HepG2 (cell line): ENCODE measurements around the gene BAIAP2L1. TPM values are rescaled to one million over a fixed set of nuclear protein-coding genes. Genes with fewer than 3 reads are reported as not detected.

Source experiments
- FIP1L1 ChIP-seq: fragments of 200-400 bp; formaldehyde crosslinking; IDR thresholded peaks from 2 replicates; pipeline ENCODE4 v1.6.1; 2018; ENCODE audit warnings: low read depth, mild to moderate bottlenecking, low read length, moderate library complexity, borderline replicate concordance; ENCODE audit not compliant: insufficient read depth
- GPN1 ChIP-seq: sonication (generic); formaldehyde crosslinking; IDR thresholded peaks from 2 replicates; pipeline ENCODE4 v1.5.1; 2020; ENCODE audit warnings: missing genetic modification reagents, borderline replicate concordance
- PHF21A ChIP-seq: sonication (generic); formaldehyde crosslinking; IDR thresholded peaks from 2 replicates; pipeline ENCODE4 v1.5.0; 2020; ENCODE audit warnings: mild to moderate bottlenecking, missing genetic modification reagents
- ZFP36 ChIP-seq: fragments of 150-350 bp; IDR thresholded peaks from 2 replicates; pipeline ENCODE4 v1.6.1; 2018; ENCODE audit warnings: borderline replicate concordance, low read length, low read depth; ENCODE audit not compliant: partially characterized antibody
- ZNF484 ChIP-seq: sonication (generic); formaldehyde crosslinking; IDR thresholded peaks from 2 replicates; pipeline ENCODE4 v1.5.1; 2020; ENCODE audit warnings: mild to moderate bottlenecking, low read depth, missing genetic modification reagents, borderline replicate concordance
- ZNF605 ChIP-seq: sonication (generic); formaldehyde crosslinking; IDR thresholded peaks from 2 replicates; pipeline ENCODE4 v1.8.0; 2022; ENCODE audit warnings: mild to moderate bottlenecking, missing genetic modification reagents
- polyA plus RNA-seq, 8 experiments: library from polyadenylated mRNA; depleted of rRNA in 3 of 8; stranded (reverse) in 7 of 8; unstranded in 1 of 8; fragments of >200 nt; fragmentation: Illumina TruSeq in 4 of 8; extraction: Trizol in 4 of 8; gene quantifications; 2 replicates each; pipeline versions ENCODE4 v1.2.1 to v1.2.3, GENCODE V29; 2011 to 2016; ENCODE audit warnings: low read depth in 4 of 8, missing spikeins in 1 of 8, mixed read lengths in 1 of 8; ENCODE audit not compliant: insufficient read depth in 1 of 8
- total RNA-seq, 5 experiments: library from RNA; depleted of rRNA; stranded (reverse); fragments of >200 nt; fragmentation: Illumina TruSeq; extraction: Trizol; gene quantifications; 2 replicates each; pipeline ENCODE4 v1.2.3, GENCODE V29; 2016; ENCODE audit warnings: low read depth in 1 of 5
- TF ChIP-seq, protein P1 (sequence below), 2 experiments: fragments of 450-650 bp in 1 of 2; sonication (generic) in 1 of 2; formaldehyde crosslinking in 1 of 2; IDR thresholded peaks; 2 replicates each; pipeline versions ENCODE4 v1.6.1 to v1.8.0; 2016 to 2022; ENCODE audit warnings: antibody characterized with exemption in 1 of 2, mild to moderate bottlenecking in 1 of 2, missing genetic modification reagents in 1 of 2
- TF ChIP-seq, protein P2 (sequence below): sonication (generic); formaldehyde crosslinking; IDR thresholded peaks from 2 replicates; pipeline ENCODE4 v1.5.0; 2020; ENCODE audit warnings: mild to moderate bottlenecking, missing genetic modification reagents
- TF ChIP-seq, protein P3 (sequence below): sonication (generic); formaldehyde crosslinking; IDR thresholded peaks from 2 replicates; pipeline ENCODE4 v1.8.0; 2022; ENCODE audit warnings: mild to moderate bottlenecking, missing genetic modification reagents, moderate library complexity
- TF ChIP-seq, protein P4 (sequence below), 2 experiments: IDR thresholded peaks; 2 replicates each; pipeline ENCODE4 v1.6.1; 2011 to 2012; ENCODE audit warnings: low read length in 2 of 2, borderline replicate concordance in 1 of 2, low read depth in 1 of 2, mild to moderate bottlenecking in 1 of 2, moderate library complexity in 1 of 2

Gene BAIAP2L1
- total and polyA plus RNA-seq, 2 of the 13 experiments (the other 11 are each of a cell fraction or from before 2014, with no cell fraction given): 13.0 to 21.5 TPM

DNA sequence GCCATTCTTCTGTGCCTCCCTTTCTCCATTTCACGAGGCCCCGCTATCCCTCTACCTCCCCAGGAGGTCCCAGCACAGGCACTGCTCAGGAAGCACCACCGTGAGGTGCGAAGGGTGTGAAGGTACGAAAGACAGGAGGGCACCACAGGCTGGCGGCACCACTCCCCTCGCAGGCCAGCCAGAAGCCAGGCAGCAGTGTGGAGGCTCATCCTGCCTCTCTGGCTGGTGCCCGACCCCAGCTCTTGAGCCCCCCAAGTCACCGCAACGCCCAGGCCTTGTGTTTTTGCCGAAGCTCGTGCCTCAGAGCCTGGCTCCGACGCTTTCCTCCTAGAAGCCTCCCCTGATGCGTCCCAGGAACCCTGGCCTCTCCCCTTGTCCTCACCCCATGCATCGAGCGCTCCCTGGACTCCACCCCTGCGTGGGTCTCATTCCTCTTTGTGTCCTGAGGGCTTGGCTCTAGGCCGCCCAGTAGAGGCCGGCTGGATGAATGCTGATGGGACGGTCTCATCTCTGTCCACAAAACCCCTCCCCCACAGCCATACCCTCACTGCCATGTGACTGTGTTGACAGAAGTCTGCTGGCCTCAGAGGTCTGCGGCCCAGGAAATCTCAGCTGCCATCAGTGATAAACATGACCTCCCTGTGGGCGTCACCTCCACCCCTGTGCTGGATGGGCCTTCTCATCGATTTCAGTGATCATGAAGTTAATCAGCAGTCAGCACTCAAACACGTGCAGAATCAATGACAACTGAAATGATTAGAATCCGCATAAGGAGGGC lies 100.1 kb downstream of the BAIAP2L1 start (continued):
- TF ChIP-seq, protein P1, sequence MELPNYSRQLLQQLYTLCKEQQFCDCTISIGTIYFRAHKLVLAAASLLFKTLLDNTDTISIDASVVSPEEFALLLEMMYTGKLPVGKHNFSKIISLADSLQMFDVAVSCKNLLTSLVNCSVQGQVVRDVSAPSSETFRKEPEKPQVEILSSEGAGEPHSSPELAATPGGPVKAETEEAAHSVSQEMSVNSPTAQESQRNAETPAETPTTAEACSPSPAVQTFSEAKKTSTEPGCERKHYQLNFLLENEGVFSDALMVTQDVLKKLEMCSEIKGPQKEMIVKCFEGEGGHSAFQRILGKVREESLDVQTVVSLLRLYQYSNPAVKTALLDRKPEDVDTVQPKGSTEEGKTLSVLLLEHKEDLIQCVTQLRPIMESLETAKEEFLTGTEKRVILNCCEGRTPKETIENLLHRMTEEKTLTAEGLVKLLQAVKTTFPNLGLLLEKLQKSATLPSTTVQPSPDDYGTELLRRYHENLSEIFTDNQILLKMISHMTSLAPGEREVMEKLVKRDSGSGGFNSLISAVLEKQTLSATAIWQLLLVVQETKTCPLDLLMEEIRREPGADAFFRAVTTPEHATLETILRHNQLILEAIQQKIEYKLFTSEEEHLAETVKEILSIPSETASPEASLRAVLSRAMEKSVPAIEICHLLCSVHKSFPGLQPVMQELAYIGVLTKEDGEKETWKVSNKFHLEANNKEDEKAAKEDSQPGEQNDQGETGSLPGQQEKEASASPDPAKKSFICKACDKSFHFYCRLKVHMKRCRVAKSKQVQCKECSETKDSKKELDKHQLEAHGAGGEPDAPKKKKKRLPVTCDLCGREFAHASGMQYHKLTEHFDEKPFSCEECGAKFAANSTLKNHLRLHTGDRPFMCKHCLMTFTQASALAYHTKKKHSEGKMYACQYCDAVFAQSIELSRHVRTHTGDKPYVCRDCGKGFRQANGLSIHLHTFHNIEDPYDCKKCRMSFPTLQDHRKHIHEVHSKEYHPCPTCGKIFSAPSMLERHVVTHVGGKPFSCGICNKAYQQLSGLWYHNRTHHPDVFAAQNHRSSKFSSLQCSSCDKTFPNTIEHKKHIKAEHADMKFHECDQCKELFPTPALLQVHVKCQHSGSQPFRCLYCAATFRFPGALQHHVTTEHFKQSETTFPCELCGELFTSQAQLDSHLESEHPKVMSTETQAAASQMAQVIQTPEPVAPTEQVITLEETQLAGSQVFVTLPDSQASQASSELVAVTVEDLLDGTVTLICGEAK (IDR thresholded peaks at IDR 0.05): no peak
- TF ChIP-seq, protein P1 (CRISPR knock-in tag; IDR thresholded peaks at IDR 0.05): no peak
- TF ChIP-seq ZFP36 (no peak), ZNF484 (no peak), PHF21A (CRISPR knock-in tag) (peak; percentile 98), ZNF605 (CRISPR knock-in tag) (no peak), GPN1 (CRISPR knock-in tag) (no peak), FIP1L1 (no peak)
- TF ChIP-seq, protein P2, sequence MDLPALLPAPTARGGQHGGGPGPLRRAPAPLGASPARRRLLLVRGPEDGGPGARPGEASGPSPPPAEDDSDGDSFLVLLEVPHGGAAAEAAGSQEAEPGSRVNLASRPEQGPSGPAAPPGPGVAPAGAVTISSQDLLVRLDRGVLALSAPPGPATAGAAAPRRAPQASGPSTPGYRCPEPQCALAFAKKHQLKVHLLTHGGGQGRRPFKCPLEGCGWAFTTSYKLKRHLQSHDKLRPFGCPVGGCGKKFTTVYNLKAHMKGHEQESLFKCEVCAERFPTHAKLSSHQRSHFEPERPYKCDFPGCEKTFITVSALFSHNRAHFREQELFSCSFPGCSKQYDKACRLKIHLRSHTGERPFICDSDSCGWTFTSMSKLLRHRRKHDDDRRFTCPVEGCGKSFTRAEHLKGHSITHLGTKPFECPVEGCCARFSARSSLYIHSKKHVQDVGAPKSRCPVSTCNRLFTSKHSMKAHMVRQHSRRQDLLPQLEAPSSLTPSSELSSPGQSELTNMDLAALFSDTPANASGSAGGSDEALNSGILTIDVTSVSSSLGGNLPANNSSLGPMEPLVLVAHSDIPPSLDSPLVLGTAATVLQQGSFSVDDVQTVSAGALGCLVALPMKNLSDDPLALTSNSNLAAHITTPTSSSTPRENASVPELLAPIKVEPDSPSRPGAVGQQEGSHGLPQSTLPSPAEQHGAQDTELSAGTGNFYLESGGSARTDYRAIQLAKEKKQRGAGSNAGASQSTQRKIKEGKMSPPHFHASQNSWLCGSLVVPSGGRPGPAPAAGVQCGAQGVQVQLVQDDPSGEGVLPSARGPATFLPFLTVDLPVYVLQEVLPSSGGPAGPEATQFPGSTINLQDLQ (CRISPR knock-in tag): no peak
- TF ChIP-seq, protein P3, sequence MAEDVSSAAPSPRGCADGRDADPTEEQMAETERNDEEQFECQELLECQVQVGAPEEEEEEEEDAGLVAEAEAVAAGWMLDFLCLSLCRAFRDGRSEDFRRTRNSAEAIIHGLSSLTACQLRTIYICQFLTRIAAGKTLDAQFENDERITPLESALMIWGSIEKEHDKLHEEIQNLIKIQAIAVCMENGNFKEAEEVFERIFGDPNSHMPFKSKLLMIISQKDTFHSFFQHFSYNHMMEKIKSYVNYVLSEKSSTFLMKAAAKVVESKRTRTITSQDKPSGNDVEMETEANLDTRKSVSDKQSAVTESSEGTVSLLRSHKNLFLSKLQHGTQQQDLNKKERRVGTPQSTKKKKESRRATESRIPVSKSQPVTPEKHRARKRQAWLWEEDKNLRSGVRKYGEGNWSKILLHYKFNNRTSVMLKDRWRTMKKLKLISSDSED (CRISPR knock-in tag): no peak
- TF ChIP-seq, protein P4, sequence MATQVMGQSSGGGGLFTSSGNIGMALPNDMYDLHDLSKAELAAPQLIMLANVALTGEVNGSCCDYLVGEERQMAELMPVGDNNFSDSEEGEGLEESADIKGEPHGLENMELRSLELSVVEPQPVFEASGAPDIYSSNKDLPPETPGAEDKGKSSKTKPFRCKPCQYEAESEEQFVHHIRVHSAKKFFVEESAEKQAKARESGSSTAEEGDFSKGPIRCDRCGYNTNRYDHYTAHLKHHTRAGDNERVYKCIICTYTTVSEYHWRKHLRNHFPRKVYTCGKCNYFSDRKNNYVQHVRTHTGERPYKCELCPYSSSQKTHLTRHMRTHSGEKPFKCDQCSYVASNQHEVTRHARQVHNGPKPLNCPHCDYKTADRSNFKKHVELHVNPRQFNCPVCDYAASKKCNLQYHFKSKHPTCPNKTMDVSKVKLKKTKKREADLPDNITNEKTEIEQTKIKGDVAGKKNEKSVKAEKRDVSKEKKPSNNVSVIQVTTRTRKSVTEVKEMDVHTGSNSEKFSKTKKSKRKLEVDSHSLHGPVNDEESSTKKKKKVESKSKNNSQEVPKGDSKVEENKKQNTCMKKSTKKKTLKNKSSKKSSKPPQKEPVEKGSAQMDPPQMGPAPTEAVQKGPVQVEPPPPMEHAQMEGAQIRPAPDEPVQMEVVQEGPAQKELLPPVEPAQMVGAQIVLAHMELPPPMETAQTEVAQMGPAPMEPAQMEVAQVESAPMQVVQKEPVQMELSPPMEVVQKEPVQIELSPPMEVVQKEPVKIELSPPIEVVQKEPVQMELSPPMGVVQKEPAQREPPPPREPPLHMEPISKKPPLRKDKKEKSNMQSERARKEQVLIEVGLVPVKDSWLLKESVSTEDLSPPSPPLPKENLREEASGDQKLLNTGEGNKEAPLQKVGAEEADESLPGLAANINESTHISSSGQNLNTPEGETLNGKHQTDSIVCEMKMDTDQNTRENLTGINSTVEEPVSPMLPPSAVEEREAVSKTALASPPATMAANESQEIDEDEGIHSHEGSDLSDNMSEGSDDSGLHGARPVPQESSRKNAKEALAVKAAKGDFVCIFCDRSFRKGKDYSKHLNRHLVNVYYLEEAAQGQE (IDR thresholded peaks at IDR 0.05; ENCODE audit: borderline replicate concordance in 1 of 2, low read depth in 1 of 2, low read length in 2 of 2): no peak
